T1000 (cell line): ENCODE results near the gene ATP13A3.

Experiments used
- DNase-seq: peaks from one replicate; lab custom pipeline; 2025; ENCODE audit warnings: mixed read lengths; lab: John Stamatoyannopoulos, UW

ATP13A3 gene

DNA sequence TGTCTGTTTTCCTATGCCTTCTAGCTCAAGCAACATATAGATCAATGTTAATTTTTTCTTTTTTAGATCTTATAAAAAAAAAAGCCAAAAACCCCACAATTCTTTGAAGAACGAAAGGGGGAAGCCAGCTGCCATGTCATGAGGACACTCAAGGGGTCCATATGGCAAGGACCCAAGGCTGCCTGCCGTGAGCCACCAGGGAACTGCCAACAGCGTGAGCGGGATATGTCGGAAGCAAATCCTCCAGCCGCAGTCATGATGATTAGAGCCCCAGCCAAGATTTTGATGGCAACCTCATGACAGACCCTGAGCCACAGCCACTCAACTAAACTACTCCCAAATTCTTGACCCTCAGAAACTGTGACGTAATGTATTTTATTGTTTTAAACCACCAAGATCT is 94.2 kb downstream of the ATP13A3 start:
- DNase-seq = no peak

DNA sequence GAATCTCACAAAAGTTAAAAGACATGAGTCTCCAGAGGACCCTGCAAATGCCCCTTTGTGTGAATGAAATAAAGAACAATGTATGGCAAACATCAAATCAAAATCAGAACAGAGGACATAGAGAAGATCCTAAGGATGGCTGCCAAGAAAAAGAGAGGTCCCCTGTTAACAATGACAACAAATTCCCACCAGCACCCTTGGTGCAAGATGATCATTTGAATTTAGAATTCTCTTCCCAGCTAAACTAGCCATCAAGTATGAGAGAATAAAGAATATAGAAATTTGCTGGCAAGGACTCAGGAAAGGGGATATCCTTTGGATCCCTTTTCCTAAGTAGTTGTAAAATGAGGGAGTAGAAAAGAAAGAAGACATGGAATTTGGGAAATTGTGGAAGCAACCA is 96.0 kb downstream of the ATP13A3 start:
- DNase-seq = no peak

DNA sequence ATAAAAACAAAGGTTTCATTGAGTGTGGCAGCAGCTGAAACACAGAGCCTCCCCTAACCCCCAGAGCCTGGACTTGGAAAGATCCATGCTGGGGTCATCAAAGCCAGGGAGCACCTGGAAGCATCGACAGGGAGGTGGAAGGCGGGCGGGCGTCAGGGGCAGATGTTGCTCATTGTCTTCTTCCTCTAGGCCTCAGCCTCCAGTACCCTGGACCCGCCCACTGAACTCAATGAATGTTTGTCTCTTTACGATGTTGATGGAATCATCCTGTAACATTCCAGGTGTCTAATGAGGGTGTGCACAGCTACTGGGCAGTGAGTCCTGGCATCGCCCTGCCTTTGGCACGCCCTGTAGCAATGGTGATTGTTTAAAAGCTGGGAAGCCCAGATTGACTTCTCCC is 97.5 kb downstream of the ATP13A3 start:
- DNase-seq = no peak

DNA sequence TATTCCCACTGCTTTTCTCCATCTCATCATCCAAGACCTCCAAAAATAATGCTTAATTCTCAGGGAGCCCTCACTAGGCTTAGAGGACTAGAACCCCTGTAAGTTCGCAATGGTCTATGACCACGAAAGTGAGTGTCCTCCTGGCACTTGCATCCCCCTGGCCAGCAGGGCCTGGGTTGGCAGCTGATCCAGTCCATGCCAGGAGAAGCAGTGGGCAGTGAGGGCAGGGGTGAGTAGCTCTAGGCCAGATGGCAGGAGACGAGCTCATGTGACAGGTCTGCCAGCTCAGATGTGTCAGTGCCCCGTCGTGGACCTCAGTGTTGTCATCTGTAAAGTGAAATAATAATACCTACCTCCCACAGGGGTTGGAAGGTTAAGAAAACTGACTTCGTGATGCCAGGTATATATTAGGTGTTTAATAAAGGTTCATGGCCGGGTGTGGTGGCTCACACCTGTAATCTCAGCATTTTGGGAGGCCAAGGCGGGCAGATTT is 98.8 kb downstream of the ATP13A3 start:
- no peak for DNase-seq

DNA sequence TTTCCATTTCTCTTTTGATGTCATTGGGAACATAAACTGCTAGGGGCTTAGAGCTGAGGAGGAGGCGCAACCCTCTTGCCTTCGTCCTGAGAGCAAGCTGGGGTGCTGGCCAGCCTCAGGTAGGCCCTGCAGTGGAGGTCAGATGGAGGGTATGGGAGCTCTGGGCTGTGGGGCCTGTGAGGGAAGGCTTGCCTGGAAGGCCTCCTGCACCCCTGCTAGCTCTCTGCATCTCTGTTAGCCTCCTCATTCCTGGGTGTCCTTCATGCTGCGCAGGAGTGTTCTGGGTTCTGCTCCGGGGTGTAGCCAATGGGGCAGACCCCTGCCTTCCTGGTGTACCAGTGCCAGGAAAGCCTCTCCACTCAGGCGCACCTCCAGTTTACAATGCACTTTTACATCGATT is 99.5 kb downstream of the ATP13A3 start:
- DNase-seq = no peak

DNA sequence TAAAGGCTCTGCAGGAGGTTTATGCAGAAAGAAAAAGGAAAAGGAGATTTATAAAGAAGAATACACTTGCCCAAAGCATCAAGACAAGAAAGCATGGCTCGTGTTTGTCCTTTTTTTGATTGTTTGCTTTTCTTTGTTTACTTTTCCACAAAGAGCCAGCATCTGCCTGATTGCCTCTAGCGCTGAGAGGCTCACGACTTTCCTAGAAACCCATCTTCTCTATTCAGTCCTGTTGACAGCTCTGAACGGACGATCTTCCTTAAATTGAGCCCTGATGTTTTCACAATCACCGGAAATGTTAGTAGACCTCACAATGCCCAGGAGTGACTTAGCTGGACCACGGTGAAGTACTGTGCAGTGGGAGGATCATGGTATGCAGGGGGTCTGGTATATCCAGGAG is 100.2 kb downstream of the ATP13A3 start:
- no peak for DNase-seq

DNA sequence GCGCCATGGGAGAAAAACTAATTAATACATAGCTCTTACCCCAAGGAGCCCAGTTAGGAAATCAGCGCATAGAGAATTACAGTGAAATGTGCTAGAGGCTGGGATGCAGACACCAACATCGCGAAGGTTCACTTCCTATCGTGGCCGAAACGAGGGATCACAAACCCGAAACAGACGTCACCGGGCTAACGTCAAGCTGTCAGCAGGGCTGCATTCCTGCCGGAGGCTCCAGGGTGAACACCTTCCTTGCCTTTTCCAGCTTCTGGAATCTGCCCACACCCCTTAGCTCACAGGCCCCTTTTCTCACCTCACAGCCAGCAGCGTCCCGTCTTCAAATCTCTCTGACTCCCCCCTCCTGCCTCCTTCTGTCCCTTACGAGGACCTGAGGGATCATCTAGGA is 100.7 kb downstream of the ATP13A3 start:
- no peak for DNase-seq

DNA sequence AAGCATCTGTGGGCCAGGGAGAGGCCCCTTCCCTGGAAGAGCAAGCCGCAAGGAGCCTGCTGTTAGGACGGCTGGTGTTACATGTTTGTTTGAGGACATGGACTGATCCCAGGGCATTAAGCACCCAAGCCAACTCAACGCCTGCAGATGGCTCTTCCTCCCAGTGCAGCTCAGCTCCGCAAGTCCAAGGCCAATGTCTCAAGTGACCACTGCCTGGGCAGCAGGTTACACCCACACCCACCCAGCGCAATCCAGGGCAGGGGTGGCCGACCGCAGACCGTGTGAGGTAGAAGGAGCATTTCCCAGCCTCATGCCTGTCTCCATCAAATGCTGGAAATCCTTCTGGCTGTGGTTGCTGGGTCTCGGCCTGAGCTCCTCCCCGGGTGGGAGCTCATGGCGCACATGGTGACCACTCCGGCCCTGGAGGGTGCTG is 102.2 kb downstream of the ATP13A3 start:
- no peak for DNase-seq

DNA sequence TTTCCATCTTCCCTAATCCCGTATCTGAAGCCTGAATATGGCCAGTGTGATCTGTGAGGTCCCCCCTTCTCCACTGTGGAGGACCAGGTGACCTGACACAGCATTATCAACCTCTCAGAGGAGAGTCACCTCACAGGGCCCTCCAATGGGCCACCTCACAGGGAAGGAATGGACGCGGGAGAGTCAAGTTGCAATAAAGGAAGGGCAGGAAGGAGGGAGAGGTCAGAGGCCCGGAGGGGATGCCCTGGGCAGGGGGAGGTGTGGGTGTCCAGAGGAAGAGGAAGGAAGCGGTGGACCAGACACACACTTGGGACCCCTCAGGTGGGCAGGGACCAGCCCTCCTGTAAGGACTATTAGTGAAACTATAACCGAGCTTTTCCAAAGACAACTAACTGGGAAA is 102.6 kb downstream of the ATP13A3 start:
- DNase-seq = no peak

DNA sequence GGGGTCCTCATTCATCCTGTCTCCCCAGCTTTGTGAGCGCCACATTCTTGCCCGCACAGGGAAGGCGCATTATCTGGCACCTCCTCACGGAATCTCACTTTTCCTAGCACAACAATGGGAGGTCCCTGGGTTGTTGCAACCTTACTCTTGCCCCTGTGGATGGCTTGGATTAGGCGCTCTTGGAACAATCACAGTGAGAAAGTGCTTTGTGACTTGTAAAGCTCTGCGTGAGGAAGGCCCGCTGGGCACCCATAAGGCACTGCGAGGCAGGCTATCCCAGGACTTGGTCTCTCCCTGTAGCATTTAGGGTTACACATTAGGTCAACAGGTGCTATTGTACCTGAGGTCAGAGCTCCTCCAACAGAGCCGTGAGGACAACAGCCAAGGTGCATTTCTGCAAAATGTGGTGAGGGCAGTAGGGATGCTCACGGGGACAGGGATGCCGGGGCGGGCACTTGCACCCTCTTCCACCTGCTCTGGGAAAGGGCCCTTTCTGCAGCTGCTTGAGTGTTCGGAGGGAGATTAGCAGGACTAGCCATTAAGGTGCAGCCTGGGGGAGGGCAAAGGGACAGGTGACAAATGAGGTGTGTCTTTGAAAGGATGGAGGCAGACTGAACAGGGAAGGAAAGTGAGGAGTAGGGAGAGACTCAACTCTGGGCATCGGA is 103.4 kb downstream of the ATP13A3 start:
- no peak for DNase-seq

DNA sequence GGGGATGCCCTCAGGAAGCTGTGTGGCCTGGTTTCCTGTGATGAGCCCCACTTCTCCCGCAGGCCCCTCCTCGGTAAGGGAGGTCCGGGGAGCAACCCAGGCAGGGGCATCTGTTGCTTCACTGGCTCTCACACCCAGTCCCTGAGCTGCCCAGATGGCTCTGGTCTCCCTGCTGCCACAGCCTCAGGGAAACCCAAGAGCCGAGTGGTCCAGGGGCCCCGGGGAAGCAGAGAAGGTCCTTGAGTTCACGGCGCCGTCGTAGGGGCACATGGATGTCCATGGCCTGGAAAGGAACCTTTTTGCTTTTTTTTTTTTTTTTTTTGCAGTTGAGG is 103.9 kb downstream of the ATP13A3 start:
- no peak for DNase-seq

DNA sequence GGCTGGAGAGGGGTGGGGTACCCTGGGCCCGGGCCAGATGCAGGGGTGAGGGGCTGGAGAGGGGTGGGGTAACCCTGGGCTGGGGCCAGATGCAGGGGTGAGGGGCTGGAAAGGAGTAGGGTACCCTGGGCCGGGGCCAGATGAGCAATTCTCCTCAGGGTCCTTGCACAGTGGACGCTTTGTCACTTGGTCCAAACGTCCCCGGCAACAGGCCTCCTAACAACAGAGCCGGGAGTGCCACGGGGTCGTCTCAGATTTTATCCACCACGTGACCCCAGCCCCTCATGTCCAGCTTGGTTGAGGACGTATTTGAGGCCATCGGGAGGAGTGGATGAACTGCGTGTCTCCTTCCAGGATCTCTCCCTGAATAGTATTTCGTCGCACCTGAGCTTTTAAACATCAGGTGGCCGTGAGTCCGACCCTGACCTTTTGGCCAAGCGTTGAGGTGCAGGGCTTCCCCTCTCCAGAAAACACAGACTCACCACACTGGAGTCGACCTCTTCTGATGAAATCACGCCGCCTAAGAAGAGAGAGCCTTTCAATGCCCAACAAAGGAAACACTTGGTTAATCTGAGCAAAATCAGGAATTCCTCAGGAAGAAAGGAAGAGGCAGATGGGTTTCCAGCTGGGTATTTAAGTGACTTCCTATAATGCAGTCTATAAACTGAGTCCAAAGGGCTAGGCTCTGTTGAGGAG is 104.5 kb downstream of the ATP13A3 start:
- no peak for DNase-seq

DNA sequence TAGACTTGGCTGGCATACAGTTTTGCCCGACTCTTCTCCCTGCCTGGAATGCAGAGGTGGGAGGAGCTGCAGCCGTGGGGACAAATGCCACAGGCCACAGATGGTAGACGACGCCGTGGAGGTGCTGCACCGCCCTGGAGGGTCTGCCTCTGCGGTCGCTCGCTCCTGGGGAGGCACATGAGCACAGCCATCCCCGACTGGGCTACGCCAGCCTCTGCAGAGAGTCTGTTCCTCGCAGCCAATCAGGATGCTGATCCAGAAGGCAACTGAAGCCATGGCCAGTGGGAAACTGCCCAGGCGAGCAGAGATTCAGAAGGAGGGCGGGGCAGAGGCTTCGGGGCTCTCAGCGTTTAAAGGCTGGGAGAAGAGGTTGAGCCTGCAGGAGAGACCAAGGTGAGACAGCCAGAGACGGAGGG is 105.3 kb downstream of the ATP13A3 start:
- DNase-seq = no peak

DNA sequence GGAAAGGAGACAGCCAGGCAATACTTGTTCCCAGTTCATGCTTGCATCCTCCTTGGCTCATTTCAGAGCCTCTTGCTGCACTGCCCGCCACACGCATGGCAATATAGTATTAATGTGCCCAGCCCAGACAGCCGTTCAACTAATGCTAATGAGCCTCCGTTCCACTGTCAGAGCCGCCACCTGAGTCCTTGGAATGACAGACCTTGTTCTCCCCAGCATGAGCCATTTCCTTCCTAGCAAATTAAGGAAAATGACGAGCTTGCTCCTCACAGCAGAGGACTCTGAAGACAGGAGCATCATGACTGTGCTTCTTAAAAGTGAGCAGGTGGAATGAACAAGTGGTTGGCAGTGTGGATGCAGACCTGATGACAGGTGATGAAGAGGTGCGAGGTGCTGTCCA is 106.5 kb downstream of the ATP13A3 start:
- no peak for DNase-seq

DNA sequence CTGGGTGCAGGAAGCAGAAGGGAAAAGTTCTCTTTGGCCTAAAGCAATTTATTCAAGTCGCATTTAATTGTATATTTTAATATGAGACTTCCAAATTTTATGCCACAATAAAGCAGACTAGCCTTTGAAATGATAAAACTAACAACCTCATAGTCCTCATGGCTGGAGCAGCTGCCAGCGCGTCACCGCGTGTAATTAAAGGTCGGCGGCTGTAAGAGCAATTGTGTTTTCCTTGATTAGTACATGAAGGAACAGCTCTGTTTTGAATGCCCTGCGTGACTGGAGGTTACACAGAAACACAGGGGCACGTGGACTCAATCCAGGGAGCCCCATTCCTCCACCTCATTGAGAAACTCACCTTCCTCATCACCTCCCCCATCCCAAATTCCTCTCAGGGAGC is 107.2 kb downstream of the ATP13A3 start:
- DNase-seq = no peak

DNA sequence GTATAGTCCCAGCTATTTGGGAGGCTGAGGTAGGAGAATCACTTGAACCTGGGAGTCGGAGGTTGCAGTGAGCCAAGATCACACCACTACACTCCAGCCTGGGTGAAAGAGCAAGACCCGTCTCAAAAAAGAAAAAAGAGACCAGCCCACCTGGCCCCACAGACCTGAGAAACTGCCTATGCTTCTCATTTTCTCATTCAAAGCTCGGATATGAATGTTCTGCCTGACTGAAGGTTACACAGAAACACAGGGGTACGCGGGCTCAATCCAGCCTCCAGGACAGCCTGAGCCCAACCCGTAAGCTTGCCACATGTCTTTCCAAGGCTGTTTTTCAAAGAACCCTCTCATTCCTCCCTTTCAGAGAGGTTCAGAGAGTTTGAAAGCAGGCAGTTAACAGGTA is 107.6 kb downstream of the ATP13A3 start:
- DNase-seq = no peak

DNA sequence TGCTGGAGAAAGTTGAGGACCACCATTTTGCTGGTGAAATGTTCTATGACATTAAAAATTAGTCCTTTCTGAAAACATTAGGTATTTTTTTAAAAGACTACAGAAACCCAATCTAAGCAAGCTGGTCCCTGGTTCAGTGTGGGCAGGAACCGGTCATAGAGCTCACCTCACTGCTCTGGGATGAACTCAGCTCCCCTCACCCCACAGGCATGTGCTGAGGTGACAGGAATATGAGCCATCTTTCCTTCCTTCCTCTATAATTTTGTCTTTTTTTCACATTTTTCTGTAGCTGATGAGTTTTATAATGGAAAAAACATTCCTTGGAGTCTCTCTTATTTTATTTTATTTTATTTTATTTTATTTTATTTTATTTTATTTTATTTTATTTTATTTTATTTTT is 109.1 kb downstream of the ATP13A3 start:
- DNase-seq = no peak

DNA sequence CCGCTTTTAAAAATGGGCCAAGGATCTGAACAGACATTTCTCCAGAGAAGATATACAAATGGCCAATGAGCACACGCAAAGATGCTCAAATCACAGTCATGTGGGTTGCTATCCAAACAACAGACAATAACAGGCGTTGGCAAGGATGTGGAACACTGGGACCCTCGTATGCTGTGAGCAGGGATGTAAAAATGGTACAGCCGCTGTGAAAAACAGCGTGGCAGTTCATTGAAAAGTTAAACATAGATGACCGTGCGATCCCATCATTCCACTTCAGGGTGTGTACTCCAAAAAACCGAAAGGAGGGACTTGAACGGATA is 110.6 kb downstream of the ATP13A3 start:
- no peak for DNase-seq

DNA sequence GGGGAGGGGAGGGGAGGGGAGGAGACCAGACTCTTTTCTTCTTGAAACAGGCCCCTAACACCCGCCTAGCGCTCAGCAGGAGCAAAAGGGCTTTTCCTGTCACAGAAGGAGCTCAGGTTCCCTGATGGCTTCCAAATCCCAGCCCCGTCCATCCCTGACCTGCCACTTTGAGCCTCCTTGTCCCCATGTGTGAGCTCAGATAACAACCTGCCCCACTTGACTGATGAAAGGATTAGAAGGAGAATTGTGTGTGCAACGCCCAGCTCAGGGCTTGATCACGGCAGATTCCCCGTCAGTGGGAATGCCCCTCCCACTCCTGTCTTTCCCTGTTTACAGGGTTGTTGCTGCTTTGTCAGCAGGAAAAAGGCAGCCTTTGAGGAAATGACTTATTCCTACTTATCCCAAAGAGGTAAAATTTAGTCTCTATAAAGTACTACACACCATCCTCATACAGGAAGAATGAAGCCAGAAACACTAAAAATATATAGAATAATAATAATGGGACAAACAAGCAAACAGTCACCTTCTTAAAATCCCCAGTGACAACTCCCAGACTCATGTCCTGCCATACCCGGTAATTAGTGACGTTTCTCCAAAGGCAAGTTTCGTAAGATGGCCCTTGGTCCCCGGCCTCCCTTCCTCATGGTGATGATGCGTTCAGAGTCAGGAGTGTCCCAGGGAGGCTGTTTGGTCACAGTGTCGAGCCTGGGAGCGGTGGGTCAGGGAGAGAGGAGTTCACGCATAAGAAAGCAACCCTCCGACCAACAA is 111.1 kb downstream of the ATP13A3 start:
- no peak for DNase-seq

DNA sequence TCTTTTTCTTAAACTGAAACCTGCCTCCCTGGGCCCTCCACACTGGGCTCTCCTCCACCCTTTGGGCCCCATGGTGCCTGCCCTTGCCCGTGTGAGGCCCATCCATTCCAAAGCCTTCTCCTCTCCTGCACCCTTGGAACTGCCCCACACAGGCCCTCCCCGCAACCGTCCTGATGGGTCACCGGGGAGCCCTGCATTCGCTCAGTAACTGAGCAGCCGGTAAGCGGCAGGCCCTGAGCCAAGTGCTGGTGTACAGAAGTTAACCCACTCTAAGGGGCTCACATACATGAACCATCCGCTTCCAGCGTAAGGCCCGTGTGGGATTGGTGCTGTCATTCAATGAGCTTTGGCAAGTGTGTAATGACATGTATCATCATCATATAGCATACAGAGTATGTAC is 111.9 kb downstream of the ATP13A3 start:
- DNase-seq = no peak

DNA sequence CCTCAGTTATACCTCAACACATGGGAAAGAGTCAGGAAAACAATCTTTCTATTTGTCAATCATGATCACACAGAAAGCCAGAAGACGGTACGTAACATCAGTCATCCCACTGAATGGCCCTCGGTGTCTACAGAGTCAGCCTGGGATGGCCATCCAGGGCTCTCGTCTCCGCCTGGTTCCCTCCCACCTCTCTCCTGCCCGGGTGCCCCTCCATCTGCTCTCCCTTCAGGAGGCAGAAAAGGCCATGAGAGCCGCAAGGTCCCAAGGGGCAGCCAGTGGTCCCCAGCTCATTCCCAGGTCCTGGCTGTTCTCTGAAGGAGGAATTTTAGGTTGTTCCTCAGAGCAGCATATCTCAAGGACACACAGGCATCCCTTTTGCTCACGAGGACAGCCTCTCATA is 112.9 kb downstream of the ATP13A3 start:
- no peak for DNase-seq

DNA sequence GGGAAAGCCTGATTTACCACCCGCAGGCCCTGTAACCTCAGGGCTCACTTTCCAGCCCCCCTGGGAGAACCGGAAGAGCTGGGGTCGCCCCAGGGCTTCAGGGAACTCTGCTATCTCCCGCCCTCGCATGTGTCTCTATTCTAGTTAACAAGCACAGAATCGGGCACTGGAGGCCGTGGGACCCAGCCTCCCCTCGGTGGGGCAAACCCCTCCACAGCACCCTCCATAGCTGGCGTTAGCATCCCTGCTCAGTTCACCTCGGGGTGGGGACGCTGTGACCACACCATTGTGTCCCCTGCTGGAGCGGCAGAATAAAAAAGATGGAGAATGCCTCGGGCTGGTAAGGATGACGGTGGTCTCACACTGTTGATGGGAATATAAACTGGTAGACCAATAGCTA is 113.8 kb downstream of the ATP13A3 start:
- no peak for DNase-seq

DNA sequence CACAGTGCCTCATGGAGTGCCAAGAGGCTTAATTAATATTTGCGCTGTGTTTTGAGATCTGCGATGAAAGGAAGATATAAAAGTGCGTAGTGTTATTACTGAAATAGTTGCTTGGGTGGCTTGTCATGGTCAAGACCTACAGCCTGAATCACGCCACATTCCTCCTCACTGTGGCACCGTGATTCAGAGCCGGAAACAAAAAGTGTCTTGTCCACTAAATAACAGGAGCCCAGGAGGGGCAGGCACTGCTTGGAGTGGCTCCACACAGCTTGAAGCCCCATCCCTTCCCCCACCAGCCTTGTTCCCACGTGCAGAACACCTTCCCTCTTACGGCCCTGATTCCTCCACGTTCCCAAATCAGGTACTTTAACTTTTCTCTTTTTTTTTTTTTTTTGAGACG is 116.0 kb downstream of the ATP13A3 start:
- DNase-seq = no peak
